Naive thymus-derived CD4-positive, alpha-beta T cell (primary cell): Measurements from ENCODE around the gene WDR7. TPM values are rescaled to one million over a fixed set of nuclear protein-coding genes. Genes with fewer than 3 reads are reported as not detected.

Experiments used
- ATAC-seq: fragments of 150-1000 bp; cut with Tn5 transposase; 2 replicates; pipeline ENCODE4 v1.10.0; 2021; ENCODE audit warnings: mild to moderate bottlenecking, moderate library complexity
- CTCF ChIA-PET: fragments of 350-600 bp; sonication (Branson Sonifier 250); formaldehyde crosslinking; loops from one replicate; lab custom pipeline; 2021; ENCODE audit warnings: antibody characterized with exemption; lab: Charles Lee
- POLR2A ChIA-PET: fragments of 350-600 bp; sonication (Branson Sonifier 250); formaldehyde crosslinking; loops from one replicate; lab custom pipeline; 2021; ENCODE audit warnings: antibody characterized with exemption, inconsistent platforms; lab: Charles Lee
- DNase-seq, 9 donors: peaks; one replicate each; pipeline versions ENCODE4 v3.0.0 to v3.0.0-alpha.2; 2020 to 2022; ENCODE audit warnings: mixed read lengths in 1 of 9
- H3K27ac ChIP-seq: one replicate; pipeline ENCODE4 v1.7.0; 2013; ENCODE audit warnings: mild to moderate bottlenecking, low read depth, low read length, moderate library complexity
- H3K27me3 ChIP-seq, 2 donors: one replicate each; pipeline ENCODE4 v1.7.0; 2013; ENCODE audit warnings: low read length in 2 of 2, mild to moderate bottlenecking in 2 of 2, moderate library complexity in 2 of 2; ENCODE audit not compliant: control insufficient read depth in 2 of 2, insufficient read depth in 2 of 2
- H3K36me3 ChIP-seq, 3 experiments: 1 replicate in 2 of 3; 2 replicates in 1 of 3; pipeline ENCODE4 v1.7.0; 2013; ENCODE audit warnings: low read length in 3 of 3, mild to moderate bottlenecking in 3 of 3, moderate library complexity in 1 of 3; ENCODE audit not compliant: insufficient read depth in 3 of 3, control insufficient read depth in 2 of 3
- H3K4me1 ChIP-seq, 2 donors: one replicate each; pipeline ENCODE4 v1.7.0; 2013; ENCODE audit warnings: low read length in 2 of 2, mild to moderate bottlenecking in 2 of 2, moderate library complexity in 1 of 2; ENCODE audit not compliant: control insufficient read depth in 2 of 2, insufficient read depth in 2 of 2
- H3K4me3 ChIP-seq: 2 replicates; pipeline ENCODE4 v1.7.0; 2013; ENCODE audit warnings: mild to moderate bottlenecking, low read length
- H3K9me3 ChIP-seq, 3 experiments: 1 replicate in 2 of 3; 2 replicates in 1 of 3; pipeline ENCODE4 v1.7.0; 2013; ENCODE audit warnings: low read length in 3 of 3; ENCODE audit not compliant: control insufficient read depth in 2 of 3
- H3K27ac Mint-ChIP-seq, 9 donors: one replicate each; pipeline ENCODE4 v1.8.0; 2020 to 2022; ENCODE audit warnings: mixed read lengths in 9 of 9, mild to moderate bottlenecking in 8 of 9, moderate library complexity in 5 of 9, inconsistent platforms in 2 of 9
- H3K27me3 Mint-ChIP-seq, 5 donors: one replicate each; pipeline ENCODE4 v1.8.0; 2021 to 2022; ENCODE audit warnings: mixed read lengths in 5 of 5, mild to moderate bottlenecking in 1 of 5
- H3K36me3 Mint-ChIP-seq, 5 donors: one replicate each; pipeline ENCODE4 v1.8.0; 2020 to 2022; ENCODE audit warnings: mixed read lengths in 5 of 5, mild to moderate bottlenecking in 3 of 5, inconsistent platforms in 1 of 5
- H3K4me1 Mint-ChIP-seq, 7 donors: one replicate each; pipeline ENCODE4 v1.8.0; 2020 to 2022; ENCODE audit warnings: mixed read lengths in 7 of 7, mild to moderate bottlenecking in 3 of 7, inconsistent platforms in 1 of 7
- H3K4me3 Mint-ChIP-seq, 10 donors: one replicate each; pipeline ENCODE4 v1.8.0; 2020 to 2022; ENCODE audit warnings: mild to moderate bottlenecking in 10 of 10, mixed read lengths in 10 of 10, moderate library complexity in 6 of 10, inconsistent platforms in 2 of 10
- H3K9me3 Mint-ChIP-seq, 11 donors: one replicate each; pipeline ENCODE4 v1.8.0; 2020 to 2022; ENCODE audit warnings: mixed read lengths in 11 of 11, mild to moderate bottlenecking in 4 of 11, inconsistent platforms in 1 of 11, moderate library complexity in 1 of 11
- intact Hi-C, 2 donors: fragments of 100-400 bp; cut with micrococcal nuclease; formaldehyde crosslinking; loops; one replicate each; pipeline ENCODE4 v1.15.1; 2023
- polyA plus RNA-seq, 2 donors: library from polyadenylated mRNA; unstranded; fragments of 300-500 nt; fragmentation: Illumina TruSeq; gene quantifications; one replicate each; pipeline ENCODE4 v1.2.3, GENCODE V29; 2021
- total RNA-seq, 6 experiments: library from RNA in 5 of 6; stranded (reverse) in 5 of 6; gene quantifications; 1 replicate in 5 of 6; 2 replicates in 1 of 6; pipeline ENCODE4 v1.2.3 and lab custom pipeline; 2021 to 2026

The WDR7 gene
- total and polyA plus RNA-seq, 7 experiments from 2014 or later = 28.3 to 59.8 (median 50.1) TPM

DNA sequence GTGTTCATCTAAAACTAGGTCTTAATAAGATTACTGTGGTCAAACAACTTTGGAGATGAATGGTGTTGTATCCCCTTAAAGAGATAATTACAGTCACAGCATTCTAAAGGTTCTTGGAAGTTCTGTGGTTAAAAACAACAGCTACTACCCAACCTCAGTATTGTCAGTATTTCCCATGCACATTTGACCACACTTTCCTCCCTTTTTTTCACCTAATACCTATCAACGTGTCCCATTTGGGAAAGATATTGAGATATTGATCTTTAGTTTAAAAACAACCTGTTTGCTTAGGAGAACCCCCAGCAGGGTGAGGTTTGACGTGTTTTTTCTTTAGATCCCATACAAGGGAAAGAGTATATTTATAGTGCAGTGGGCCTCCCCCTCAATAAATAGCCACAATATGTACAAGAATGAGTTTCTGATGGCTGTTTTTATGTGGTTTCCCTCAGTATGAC lies 65.6 kb downstream of the WDR7 start:
- ChIA-PET CTCF (no interaction called here), POLR2A (no interaction called here)
- H3K27ac ChIP-seq = no peak overlapping the region
- H3K9me3 ChIP-seq = no peaks in the 10 kb centered on the region
- H3K4me3 ChIP-seq = no peak overlapping the region
- DNase-seq (no peak), ATAC-seq (no peak)
- Mint-ChIP-seq H3K9me3 (no peaks in the 10 kb centered on the region), H3K27me3 (no peaks in the 10 kb centered on the region), H3K36me3 (peaks cover 0 to 39% (median 25%) of the 10 kb centered on the region in 5 donors), H3K4me3 (peak overlapping the region in 1 of 10 donors; percentile 13), H3K4me1 (peaks cover 0 to 14% (median 0%) of the 10 kb centered on the region in 7 donors), H3K27ac (peak overlapping the region in 1 of 9 donors; percentile 54)
- no peaks in the 10 kb centered on the region for H3K27me3 ChIP-seq
- intact Hi-C loops = loop anchor here in 1 of 2 donors (10.0 kb wide), 1 partner anchor 1482 kb away; no protein-coding TSS in a partner anchor
- no peaks in the 10 kb centered on the region for H3K4me1 ChIP-seq
- peaks cover 0 to 11% (median 4%) of the 10 kb centered on the region in 3 experiments for H3K36me3 ChIP-seq

DNA sequence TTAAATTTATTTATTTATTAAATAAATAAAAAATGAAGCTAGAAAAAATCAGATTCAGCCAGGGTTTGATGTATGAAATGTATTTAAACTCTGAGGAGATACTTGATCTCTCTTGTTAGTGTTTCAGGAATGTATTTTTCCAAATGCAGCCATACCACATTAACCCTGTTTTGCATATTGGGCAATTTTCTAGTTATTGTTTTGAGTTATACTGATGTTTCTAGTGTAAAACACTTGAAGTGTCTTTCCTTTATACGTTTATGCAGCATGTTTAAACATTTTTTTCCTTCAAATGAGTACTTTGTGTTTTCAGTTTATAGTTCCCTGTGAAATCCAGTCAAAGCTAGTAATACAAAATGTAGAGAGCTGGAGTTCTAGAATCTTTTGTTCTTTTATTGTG lies 69.9 kb downstream of the WDR7 start:
- Histone ChIP-seq H3K27me3 (no peaks in the 10 kb centered on the region), H3K36me3 (peaks cover 0 to 11% (median 8%) of the 10 kb centered on the region in 3 experiments), H3K4me3 (no peak overlapping the region), H3K9me3 (no peaks in the 10 kb centered on the region), H3K27ac (no peak overlapping the region), H3K4me1 (no peaks in the 10 kb centered on the region)
- no peaks in the 10 kb centered on the region for H3K27me3 Mint-ChIP-seq
- no peak overlapping the region for H3K4me3 Mint-ChIP-seq
- no peak for ATAC-seq
- intact Hi-C loops = no loop called here
- peaks cover 0 to 5% (median 0%) of the 10 kb centered on the region in 11 donors for H3K9me3 Mint-ChIP-seq
- DNase-seq = no peak
- peaks cover 0 to 62% (median 46%) of the 10 kb centered on the region in 5 donors for H3K36me3 Mint-ChIP-seq
- ChIA-PET CTCF (no interaction called here), POLR2A (no interaction called here)
- H3K27ac Mint-ChIP-seq = peak overlapping the region in 1 of 9 donors; percentile 51
- peaks cover 0 to 11% (median 0%) of the 10 kb centered on the region in 7 donors for H3K4me1 Mint-ChIP-seq

DNA sequence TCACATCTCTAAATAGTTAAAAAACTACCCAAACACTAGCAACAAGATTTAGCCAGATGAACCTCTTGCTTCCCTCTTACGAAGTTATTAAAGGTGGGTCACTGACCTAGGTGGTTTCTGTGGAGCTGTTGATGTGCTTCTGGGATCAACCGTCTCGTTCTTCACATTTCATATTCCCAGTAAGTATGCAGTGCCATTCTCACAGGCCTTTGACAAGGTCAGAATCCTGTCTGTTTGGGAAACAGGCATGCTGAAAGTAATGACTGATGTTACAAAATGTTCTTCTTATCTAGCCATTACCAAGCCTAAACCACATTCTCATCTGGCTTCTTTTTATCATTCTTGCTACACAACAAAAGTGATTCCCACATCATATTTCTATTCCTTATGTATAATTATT lies 70.3 kb downstream of the WDR7 start:
- peaks cover 0 to 5% (median 0%) of the 10 kb centered on the region in 11 donors for H3K9me3 Mint-ChIP-seq
- H3K4me1 Mint-ChIP-seq = peaks cover 0 to 8% (median 0%) of the 10 kb centered on the region in 7 donors
- H3K4me1 ChIP-seq = no peaks in the 10 kb centered on the region
- POLR2A ChIA-PET = no interaction called here
- H3K4me3 ChIP-seq = no peak overlapping the region
- no peak overlapping the region for H3K4me3 Mint-ChIP-seq
- no peaks in the 10 kb centered on the region for H3K27me3 Mint-ChIP-seq
- no peak for DNase-seq
- ATAC-seq = no peak
- H3K27ac ChIP-seq = no peak overlapping the region
- H3K27me3 ChIP-seq = no peaks in the 10 kb centered on the region
- H3K36me3 Mint-ChIP-seq = peaks cover 0 to 65% (median 46%) of the 10 kb centered on the region in 5 donors
- CTCF ChIA-PET = no interaction called here
- H3K27ac Mint-ChIP-seq = no peak overlapping the region
- H3K9me3 ChIP-seq = no peaks in the 10 kb centered on the region
- peaks cover 0 to 11% (median 8%) of the 10 kb centered on the region in 3 experiments for H3K36me3 ChIP-seq
- intact Hi-C loops = no loop called here

DNA sequence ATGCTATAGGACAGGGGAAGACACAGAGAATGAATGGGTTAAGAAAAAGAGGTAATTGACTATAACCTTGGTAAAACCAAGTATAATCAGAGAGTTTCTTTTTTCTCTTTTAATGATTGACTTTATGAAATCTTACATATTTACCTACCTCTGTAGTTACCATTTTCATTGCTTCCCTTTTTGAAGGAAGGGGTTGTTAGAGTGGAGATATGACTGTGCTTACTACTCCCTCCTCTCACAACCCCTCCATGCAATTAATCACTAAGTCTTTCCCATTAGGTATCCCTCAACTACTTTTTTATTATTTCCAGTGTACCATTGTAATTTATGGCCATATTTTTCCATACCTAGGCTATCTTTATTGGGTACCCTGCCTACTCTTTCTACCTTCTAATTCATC lies 71.4 kb downstream of the WDR7 start:
- H3K27ac Mint-ChIP-seq = no peak overlapping the region
- ChIA-PET CTCF (no interaction called here), POLR2A (no interaction called here)
- H3K36me3 Mint-ChIP-seq = peaks cover 8 to 71% (median 45%) of the 10 kb centered on the region in 5 donors
- Histone ChIP-seq H3K9me3 (no peaks in the 10 kb centered on the region), H3K27me3 (no peaks in the 10 kb centered on the region), H3K27ac (no peak overlapping the region), H3K36me3 (peaks cover 0 to 11% (median 8%) of the 10 kb centered on the region in 3 experiments), H3K4me1 (no peaks in the 10 kb centered on the region), H3K4me3 (no peak overlapping the region)
- H3K9me3 Mint-ChIP-seq = peaks cover 0 to 5% (median 0%) of the 10 kb centered on the region in 11 donors
- intact Hi-C loops = no loop called here
- H3K27me3 Mint-ChIP-seq = no peaks in the 10 kb centered on the region
- ATAC-seq (no peak), DNase-seq (no peak)
- no peak overlapping the region for H3K4me3 Mint-ChIP-seq
- H3K4me1 Mint-ChIP-seq = peaks cover 0 to 2% (median 0%) of the 10 kb centered on the region in 7 donors

DNA sequence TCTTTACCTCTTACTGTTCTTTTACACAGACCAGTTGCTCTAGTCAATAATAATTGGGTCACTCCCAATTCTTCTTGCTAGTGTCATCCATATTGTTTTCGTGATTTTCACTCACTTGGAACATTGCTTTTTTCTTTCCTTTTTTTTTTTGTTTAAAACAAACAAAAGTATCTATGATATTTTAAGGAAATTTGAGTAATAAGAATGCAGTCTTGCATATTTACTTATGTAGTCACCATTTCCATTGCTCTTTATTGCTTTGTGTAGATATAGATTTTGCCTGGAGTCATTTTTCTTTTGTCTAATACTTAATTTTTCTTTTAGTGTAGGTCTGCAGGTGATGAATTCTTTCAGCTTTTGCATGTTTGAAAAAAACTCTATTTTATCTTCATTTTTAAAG lies 71.9 kb downstream of the WDR7 start:
- H3K9me3 ChIP-seq = no peaks in the 10 kb centered on the region
- peaks cover 0 to 5% (median 0%) of the 10 kb centered on the region in 11 donors for H3K9me3 Mint-ChIP-seq
- CTCF ChIA-PET = no interaction called here
- ATAC-seq (no peak), DNase-seq (no peak)
- no peak overlapping the region for H3K4me3 Mint-ChIP-seq
- H3K36me3 Mint-ChIP-seq = peaks cover 13 to 73% (median 46%) of the 10 kb centered on the region in 5 donors
- intact Hi-C loops = no loop called here
- no peaks in the 10 kb centered on the region for H3K27me3 Mint-ChIP-seq
- POLR2A ChIA-PET = no interaction called here
- H3K4me1 Mint-ChIP-seq = peaks cover 0 to 2% (median 0%) of the 10 kb centered on the region in 7 donors
- H3K4me3 ChIP-seq = no peak overlapping the region
- H3K36me3 ChIP-seq = peaks cover 0 to 11% (median 4%) of the 10 kb centered on the region in 3 experiments
- no peaks in the 10 kb centered on the region for H3K27me3 ChIP-seq
- H3K27ac ChIP-seq = no peak overlapping the region
- no peaks in the 10 kb centered on the region for H3K4me1 ChIP-seq
- no peak overlapping the region for H3K27ac Mint-ChIP-seq

DNA sequence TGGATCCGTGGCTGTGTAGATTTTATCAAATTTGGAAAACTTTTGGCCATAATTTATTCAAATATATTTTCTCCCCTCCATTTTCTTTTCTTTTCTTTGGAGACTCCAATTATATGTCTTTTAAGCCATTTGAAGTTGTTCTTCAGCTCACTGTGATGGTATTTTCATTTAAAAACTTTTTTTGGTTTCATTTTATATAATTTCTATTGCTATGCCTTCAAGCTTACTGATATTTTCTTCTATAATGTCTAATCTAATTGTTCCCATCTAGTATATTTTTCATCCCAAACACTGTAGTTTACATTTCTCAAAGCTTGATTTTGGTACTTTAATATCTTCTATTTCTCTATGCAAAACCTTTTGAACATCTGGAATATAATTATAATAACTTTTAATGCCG lies 72.5 kb downstream of the WDR7 start:
- CTCF ChIA-PET = interaction anchor here (1.0 kb wide), 1 partner anchor 14 kb away, joined by 3 read pairs; no protein-coding TSS in a partner anchor
- POLR2A ChIA-PET = no interaction called here
- H3K27me3 ChIP-seq = no peaks in the 10 kb centered on the region
- no peaks in the 10 kb centered on the region for H3K9me3 ChIP-seq
- Mint-ChIP-seq H3K4me3 (no peak overlapping the region), H3K36me3 (peaks cover 19 to 73% (median 53%) of the 10 kb centered on the region in 5 donors), H3K4me1 (peaks cover 0 to 2% (median 0%) of the 10 kb centered on the region in 7 donors), H3K9me3 (peaks cover 0 to 5% (median 0%) of the 10 kb centered on the region in 11 donors), H3K27me3 (no peaks in the 10 kb centered on the region), H3K27ac (no peak overlapping the region)
- H3K36me3 ChIP-seq = peaks cover 0 to 17% (median 4%) of the 10 kb centered on the region in 3 experiments
- no peak overlapping the region for H3K27ac ChIP-seq
- intact Hi-C loops = no loop called here
- H3K4me1 ChIP-seq = no peaks in the 10 kb centered on the region
- DNase-seq (no peak), ATAC-seq (no peak)
- H3K4me3 ChIP-seq = no peak overlapping the region

DNA sequence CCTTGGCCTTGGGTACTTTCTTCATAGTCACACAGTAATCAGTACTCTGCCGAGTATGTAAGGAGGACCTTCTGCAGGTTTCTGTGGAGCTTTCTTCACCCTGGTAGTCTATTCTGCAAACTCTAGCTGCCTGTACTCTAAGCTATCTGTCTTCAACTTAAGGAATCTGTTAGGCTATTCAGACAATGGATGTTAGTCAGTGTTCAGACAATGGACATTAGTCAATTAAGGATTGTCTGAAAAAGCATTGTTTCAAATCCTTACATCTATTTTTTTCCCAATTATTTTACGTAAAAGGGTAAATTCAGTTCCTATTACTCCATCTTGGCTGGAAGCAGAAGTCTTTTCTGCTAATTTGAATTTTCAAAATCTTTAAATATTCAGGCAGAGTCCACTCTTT lies 75.7 kb downstream of the WDR7 start:
- Mint-ChIP-seq H3K27ac (no peak overlapping the region), H3K36me3 (peaks cover 28 to 67% (median 59%) of the 10 kb centered on the region in 5 donors), H3K4me3 (no peak overlapping the region), H3K4me1 (peaks cover 0 to 5% (median 2%) of the 10 kb centered on the region in 7 donors), H3K27me3 (no peaks in the 10 kb centered on the region), H3K9me3 (peaks cover 0 to 5% (median 0%) of the 10 kb centered on the region in 11 donors)
- intact Hi-C loops = no loop called here
- DNase-seq (no peak), ATAC-seq (no peak)
- Histone ChIP-seq H3K27me3 (no peaks in the 10 kb centered on the region), H3K4me3 (no peak overlapping the region), H3K27ac (no peak overlapping the region), H3K36me3 (peaks cover 0 to 14% (median 12%) of the 10 kb centered on the region in 3 experiments), H3K4me1 (no peaks in the 10 kb centered on the region), H3K9me3 (no peaks in the 10 kb centered on the region)
- ChIA-PET POLR2A (interaction anchor here (0.5 kb wide), 1 partner anchor 87 kb away, joined by 4 read pairs; no protein-coding TSS in a partner anchor), CTCF (no interaction called here)
